ENCODE data around the gene DLL1. TPM values are rescaled to one million over a fixed set of nuclear protein-coding genes. Genes with fewer than 3 reads are reported as not detected.
"Not testable (repeated sequence)": the region's sequence is repeated elsewhere in the genome, so short reads cannot be mapped to it uniquely, and the experiment has no call there.

Gene DLL1, protein sequence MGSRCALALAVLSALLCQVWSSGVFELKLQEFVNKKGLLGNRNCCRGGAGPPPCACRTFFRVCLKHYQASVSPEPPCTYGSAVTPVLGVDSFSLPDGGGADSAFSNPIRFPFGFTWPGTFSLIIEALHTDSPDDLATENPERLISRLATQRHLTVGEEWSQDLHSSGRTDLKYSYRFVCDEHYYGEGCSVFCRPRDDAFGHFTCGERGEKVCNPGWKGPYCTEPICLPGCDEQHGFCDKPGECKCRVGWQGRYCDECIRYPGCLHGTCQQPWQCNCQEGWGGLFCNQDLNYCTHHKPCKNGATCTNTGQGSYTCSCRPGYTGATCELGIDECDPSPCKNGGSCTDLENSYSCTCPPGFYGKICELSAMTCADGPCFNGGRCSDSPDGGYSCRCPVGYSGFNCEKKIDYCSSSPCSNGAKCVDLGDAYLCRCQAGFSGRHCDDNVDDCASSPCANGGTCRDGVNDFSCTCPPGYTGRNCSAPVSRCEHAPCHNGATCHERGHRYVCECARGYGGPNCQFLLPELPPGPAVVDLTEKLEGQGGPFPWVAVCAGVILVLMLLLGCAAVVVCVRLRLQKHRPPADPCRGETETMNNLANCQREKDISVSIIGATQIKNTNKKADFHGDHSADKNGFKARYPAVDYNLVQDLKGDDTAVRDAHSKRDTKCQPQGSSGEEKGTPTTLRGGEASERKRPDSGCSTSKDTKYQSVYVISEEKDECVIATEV
- 10 to 100 TPM in 2 of 4 donors, 1 to 10 TPM in 2; 9.2 to 13.7 (median 10.2) TPM for polyA plus RNA-seq (ENCODE audit: insufficient read length in 4 of 4)

DNA sequence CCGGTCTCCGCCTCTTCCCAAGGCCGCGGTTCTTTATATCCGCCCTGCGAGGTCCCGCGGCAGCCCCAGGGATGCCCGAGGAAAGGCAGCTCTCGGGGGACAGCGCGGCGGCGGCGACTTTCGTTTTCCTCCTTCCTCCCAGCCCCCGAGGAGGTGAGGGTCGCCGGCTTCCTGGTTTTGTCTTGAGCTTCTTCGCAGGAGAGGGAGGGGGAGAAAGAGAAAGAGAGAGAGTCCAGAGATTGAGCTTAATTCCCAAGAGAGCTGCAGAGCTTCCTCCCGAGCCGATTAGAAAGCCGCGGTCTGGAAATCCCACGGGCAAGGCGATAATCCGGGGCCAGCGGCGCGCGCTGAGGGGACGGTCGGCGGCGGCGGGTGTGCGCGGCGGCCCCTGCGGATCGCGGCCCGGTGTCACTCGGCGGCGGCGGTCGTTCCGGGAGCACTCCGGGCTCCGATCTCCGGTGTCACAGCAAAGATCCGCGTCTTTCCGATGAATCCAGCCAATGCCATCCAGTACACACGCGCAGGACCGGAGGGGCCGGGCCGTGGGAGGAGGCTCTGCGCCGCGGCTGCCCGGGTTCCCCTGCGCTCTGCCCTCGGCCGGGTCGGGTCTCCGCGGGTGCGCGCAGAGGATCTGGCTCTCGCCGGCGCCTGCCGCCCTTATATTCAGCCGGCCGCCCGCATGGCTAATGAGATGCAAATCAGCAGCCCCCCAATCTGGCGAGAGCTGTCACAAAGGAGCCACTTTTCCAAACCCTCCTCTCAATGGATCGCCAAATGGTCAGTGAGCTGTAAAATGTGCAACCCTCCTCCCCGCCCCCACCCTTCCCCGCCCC, at the start of gene DLL1:
TSS of gene DLL1 (minus strand) at position 783 of the 833 bp plus-strand sequence. CDS start 939 bp downstream, outside the sequence.
- DNase-seq (ENCODE audit: low read depth in 4 of 4, low spot score in 3 of 4) = no peak

DNA sequence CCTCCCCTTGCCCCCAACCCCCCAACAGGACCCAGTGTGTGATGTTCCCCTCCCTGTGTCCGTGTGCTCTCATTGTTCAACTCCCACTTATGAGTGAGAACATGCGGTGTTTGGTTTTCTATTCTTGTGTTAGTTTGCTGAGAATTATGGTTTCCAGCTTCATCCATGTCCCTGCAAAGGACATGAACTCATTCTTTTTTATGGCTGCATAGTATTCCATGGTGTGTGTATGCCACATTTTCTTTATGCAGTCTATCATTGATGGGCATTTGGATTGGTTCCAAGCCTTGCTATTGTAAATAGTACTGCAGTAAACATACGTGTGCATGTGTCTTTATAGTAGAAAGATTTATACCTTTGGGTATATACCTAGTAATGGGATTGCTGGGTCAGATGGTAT, 44.3 kb upstream of the DLL1 start:
- not testable (repeated sequence) for DNase-seq (ENCODE audit: low read depth in 4 of 4, low spot score in 3 of 4)

DNA sequence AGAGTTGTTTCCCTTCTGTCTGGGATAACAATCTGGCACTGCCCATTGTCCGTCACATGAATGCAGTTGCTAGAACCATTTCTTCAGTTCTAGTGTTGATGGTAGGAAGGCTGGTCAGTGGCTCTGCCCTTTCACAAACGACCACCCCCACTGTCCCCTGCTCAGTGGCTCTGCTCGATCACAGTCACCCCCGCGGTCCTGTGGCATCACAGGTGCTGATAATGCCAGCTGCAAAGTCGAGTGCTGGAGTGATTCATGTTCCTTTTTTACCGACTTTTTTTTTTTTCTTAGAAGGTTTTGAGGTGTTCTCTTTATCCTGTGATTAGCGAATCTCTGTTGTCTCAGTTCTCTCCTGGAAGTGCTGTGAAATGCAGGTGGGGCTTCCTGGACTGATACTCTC, 38.4 kb upstream of the DLL1 start:
- DNase-seq (ENCODE audit: low read depth in 4 of 4, low spot score in 3 of 4) = no peak

DNA sequence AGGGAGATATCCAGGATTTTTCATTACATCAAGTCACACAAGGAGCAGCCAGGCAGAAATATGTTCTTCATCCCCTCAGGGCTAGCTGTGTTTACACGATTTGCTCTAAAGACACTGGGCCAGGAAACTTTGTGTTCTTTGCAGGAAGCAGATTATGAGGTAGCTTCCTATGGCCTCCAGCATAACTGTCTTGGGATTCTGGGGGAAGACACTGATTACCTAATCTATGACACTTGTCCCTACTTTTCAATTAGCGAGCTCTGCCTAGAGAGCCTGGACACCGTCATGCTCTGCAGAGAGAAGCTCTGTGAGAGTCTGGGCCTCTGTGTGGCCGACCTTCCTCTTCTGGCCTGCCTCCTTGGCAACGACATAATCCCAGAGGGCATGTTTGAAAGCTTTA, 26.8 kb upstream of the DLL1 start:
- DNase-seq (ENCODE audit: low read depth in 4 of 4, low spot score in 3 of 4) = no peak

DNA sequence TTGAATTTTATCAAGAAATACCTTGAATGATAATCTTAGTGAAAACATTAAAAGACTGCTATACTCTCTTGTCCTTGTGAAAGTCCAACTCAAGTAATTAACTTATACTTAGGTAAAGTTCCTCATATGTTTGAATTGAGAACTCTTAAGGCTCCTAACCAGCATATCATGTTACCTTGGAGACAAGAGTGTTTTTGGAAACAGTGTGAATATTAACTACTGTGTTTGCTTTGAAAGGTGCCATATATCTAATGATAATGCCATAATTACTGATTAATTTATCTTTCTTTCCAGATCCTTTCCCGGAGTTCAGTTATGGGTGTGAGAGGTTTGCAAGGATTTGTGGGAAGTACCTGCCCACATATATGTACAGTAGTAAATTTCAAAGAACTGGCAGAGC, 26.2 kb upstream of the DLL1 start:
- no peak for DNase-seq (ENCODE audit: low read depth in 4 of 4, low spot score in 3 of 4)

DNA sequence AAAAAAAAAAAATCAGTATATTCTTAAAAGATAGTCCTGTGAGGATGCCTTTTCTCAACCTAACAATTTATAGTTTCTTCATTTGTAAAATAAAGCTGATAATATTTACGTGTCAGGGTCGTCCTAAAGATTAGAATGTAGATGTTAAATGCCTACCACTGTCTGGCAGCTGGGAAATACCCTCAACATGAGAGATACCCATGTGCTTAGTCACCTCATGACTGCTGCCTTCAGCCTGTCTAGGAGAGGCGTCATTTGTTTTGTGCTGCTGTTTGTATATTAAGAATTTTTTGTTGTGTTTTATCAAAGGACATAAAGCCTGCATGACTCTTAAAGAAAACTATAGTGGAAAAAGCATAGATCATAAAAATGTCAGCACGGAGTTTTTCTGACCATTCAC, 25.2 kb upstream of the DLL1 start:
- DNase-seq (ENCODE audit: low read depth in 4 of 4, low spot score in 3 of 4) = no peak

DNA sequence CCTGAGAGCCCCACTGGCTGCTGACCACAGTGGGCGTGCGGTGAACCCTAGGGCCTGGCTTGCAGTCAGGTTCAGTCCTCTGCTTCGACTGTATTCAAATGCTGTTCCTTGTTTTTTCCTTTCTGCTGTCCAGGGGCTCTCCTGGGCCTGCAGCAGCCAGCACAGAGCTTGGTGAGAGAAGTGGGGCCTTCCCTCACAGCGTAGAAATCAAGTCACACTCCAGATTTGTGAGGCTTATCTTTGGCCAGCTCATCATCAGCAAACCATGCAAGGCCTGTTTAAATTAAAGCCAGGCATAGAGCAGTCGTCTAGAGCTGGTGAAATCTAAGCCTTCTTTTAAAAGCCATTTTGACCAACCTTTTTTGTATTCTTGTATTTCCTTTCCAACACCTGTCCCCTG, 24.1 kb upstream of the DLL1 start:
- DNase-seq (ENCODE audit: low read depth in 4 of 4, low spot score in 3 of 4) = no peak

DNA sequence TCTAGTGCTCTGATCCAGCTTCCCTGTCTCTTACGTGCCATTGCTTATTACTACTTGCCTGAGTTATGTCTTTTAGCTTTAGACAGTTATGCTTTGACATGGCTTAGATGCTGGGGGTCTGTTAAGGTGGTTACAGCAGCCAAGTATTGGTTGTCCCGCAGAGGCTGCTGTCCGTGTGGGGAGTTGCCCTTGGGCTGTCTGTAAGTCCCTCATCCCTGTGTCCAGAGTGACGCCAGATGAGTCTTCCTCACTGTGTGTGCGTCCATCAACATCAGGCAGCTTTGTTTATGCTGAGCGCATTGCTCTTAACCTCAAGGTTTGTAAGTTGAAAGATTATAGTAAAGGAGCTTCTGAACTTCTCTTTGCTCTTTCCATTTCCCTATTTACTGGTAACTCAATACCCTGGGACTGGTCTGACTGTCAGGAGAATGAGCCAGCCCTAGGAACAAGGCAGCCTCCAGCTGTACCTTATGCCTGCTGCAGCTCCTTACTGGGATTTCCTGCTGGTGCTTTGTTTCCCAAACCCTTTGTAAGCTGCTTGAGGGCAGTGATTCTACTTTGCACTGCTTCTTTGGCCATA, 22.9 kb upstream of the DLL1 start:
- no peak for DNase-seq (ENCODE audit: low read depth in 4 of 4, low spot score in 3 of 4)

DNA sequence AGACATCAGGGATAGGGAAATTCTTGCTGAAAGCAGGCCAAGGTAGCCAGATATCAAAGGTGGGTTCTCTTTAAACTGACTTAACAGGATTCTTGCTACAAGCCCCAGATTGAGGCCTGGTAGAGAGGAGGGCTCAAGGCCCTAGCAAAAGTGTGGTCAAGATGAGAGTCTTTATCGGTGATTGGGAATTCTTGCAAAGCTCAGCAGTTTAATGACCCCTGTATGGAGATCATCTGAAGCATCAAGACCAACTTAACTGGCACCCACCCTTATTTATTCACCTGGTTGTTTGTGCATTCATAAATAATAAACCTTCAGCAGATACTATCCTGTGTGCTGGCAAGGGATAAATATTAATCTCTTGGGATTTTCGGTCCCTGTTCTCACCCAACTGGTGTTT, 22.0 kb upstream of the DLL1 start:
- DNase-seq (ENCODE audit: low read depth in 4 of 4, low spot score in 3 of 4) = no peak

DNA sequence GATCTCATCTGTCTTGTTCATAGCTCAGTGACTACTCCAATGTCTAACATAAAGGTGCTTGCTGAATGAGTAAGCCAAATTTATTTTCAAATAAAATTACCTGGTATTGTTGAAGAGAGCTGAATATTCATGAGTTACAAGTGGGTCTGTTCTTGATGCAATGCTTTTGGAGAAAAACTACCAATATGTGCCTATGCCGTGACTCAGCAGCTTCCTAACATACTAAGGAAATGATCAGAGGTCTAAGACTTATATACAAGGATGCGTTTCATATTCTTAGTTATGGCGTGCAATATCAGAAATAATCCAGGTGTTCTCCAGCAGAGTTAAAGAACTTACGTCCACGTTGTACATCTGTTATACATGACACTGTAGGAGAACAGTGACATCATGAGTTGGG, 20.8 kb upstream of the DLL1 start:
- DNase-seq (ENCODE audit: low read depth in 4 of 4, low spot score in 3 of 4) = no peak

DNA sequence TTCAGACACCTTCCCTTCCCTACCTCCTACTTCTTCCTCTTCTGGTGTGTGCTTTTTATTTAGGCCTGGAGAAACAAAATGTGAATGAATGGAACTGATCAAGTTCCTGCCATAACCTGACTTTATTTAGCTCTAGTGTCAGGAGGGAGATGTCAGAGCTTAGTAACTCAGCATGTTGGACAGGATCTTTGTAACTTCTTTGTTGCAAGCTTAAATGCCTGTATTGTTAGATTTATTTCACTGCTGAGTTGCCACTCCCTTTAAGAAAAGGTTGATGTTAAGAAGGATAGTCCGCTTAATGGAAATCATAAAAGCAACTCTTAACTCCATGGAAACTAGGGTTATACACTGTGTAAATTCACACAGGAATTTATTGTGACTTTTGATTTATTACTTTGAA, 17.9 kb upstream of the DLL1 start:
- no peak for DNase-seq (ENCODE audit: low read depth in 4 of 4, low spot score in 3 of 4)

DNA sequence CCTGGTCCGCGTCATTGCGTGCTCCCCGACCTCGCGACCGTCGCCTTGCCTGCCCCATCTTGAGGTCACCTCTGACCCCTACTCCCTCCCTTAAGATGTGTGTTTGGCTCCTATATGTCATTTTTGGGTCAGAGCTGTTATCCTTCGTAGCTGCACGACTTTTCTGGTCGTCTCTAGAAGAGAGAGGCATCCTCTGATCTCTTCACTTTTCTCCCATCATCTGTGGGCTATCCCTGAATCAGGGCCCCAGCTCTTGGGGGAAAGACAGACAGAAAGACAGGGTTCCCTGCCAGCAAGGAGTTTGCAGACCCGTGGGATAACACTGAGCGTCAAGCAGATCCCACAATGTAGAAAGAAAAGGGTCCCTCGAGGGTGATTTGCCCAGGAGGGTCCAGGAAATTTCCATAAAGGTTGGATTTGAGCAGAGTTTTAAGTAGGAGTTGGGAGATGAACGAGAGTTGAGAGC, 16.2 kb upstream of the DLL1 start:
- DNase-seq (ENCODE audit: low read depth in 4 of 4, low spot score in 3 of 4) = no peak

DNA sequence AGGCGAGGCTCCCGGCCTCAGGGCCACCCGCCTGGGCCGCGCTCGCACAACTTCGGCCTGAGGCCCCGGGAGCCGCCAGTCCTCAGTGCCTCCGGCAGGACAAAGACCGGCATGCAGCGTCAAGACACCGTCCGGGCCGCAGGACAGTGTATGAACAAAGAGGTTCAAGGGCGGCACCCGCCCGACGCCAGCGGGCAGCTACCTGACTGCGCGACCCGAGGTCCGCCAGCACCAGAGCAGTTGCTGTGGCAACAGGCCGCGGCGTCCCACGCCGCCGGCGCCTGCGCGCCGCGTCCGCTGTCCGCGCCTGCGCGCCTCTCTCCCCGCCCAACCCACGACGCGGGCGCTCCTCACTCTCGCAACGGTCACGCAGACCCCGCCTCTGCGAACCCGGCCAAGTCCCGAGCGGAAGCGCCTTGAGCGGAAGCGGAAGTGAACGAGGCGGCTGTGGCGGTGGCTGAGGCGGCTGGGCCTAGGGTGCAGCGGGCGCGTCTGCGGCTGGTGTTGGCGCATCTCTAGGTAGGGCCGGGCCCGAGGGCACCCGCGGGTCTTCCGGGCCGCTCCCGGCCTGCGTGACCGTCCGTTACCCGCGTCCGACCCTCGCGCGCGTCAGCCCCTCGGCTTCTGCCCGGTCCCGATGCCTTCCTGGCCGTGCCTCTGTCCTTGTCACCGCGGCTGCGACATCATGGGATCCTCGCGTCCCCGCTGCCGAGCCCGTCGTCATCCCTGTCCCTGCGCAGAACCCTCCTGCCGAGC, 15.6 kb upstream of the DLL1 start, which contains the start of gene FAM120B:
TSS of gene FAM120B (plus strand) at position 435 of the 756 bp plus-strand sequence. CDS start 10,633 bp downstream, outside the sequence.
- DNase-seq (ENCODE audit: low read depth in 4 of 4, low spot score in 3 of 4) = peak; percentile 90 to 93 (median 92)

DNA sequence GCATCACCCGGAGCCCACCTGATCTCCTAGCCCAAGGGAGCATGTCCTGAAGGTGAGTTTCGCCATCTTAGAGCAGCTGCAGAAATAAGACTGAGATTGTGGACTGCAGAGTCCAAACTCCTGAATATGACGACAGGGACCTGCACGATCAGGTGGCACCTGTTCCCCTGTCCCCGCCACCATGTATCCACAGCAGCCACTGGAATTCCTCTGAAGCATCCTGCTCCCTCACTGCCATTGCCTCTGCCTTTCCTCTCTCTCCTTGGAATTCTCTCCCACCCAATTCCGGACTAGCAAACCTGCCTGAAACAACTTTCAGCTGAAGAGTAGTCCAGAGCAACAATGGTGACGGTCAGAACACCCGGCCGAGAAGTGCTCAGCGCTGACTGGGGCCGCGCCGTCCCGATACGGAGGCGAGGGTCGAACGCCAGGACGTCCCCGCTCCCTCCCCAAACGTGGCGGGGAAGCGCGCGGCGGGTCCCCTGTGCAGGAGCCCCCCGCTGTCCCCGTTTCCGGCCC, 15.0 kb upstream of the DLL1 start:
- DNase-seq (ENCODE audit: low read depth in 4 of 4, low spot score in 3 of 4) = no peak

DNA sequence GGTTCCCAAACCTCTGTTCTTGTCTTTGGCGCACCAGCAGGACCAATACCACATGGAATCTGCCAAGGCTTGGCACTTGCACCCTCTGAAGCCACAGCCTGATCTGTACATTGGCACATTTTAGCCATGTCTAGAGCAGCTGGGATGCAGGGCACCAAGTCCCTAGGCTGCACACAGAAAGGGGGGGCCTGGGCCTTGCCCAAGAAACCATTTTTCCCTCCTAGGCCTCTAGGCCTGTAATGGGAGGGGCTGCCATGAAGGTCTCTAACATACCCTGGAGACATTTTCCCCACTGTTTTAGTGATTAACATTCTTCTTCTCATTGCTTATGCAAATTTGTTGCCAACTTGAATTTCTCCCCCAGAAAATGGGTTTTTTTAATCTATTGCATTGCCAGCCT, 10.3 kb upstream of the DLL1 start:
- no peak for DNase-seq (ENCODE audit: low read depth in 4 of 4, low spot score in 3 of 4)

DNA sequence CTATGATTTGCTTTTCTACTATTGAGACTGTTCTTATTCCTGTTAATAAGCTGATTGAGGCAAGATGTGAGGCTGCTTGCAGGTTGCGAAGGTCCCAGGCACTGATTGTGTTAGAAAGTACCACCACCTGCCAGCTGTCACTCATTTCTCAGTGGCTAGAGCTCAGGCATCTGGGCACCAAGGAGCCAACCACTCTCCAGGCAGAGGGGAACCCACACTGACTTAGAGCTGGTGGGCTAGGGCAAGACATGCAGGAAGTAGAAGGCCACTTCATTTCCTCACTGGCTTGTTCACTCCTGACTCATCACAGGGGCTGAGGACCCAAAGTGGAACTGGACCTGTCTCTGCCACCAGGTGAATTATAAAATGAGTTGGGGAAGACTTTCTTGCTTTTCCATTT, 7.8 kb upstream of the DLL1 start:
- no peak for DNase-seq (ENCODE audit: low read depth in 4 of 4, low spot score in 3 of 4)

DNA sequence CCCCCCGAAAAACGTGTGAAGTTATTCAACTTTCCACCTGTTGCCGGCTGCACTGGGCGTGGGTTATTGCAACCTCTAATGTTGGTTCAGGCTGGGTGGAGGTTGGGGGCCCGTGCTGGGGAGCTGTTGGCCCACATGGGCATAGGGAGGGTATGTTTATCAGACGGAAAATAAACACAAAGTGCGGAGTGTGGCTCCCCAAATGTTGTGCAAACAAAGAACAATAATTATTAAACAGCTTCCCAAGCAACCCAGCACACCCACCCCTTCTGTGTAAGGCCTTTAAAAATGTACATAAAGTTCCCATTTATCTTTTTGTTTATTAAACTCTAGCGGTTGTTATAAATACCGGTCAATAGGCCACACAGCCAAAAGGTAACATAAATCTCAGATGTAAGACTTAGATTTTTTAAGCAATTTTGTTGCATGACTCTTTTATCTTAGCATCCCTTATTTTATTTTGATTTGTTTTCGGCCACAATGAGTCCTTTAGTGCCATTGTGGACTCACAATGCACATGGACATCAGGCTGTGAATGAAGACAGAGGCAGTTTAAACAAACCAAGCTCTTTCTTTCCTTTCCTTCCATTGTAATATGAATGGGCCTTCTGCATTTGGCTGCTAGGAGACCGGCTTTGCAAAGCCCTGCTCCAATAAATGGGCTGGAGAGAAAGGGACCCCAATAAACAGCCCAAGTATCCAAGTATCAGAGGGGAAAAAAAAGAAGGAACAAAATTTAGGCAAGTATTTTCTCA, 6.9 kb upstream of the DLL1 start:
- no peak for DNase-seq (ENCODE audit: low read depth in 4 of 4, low spot score in 3 of 4)

DNA sequence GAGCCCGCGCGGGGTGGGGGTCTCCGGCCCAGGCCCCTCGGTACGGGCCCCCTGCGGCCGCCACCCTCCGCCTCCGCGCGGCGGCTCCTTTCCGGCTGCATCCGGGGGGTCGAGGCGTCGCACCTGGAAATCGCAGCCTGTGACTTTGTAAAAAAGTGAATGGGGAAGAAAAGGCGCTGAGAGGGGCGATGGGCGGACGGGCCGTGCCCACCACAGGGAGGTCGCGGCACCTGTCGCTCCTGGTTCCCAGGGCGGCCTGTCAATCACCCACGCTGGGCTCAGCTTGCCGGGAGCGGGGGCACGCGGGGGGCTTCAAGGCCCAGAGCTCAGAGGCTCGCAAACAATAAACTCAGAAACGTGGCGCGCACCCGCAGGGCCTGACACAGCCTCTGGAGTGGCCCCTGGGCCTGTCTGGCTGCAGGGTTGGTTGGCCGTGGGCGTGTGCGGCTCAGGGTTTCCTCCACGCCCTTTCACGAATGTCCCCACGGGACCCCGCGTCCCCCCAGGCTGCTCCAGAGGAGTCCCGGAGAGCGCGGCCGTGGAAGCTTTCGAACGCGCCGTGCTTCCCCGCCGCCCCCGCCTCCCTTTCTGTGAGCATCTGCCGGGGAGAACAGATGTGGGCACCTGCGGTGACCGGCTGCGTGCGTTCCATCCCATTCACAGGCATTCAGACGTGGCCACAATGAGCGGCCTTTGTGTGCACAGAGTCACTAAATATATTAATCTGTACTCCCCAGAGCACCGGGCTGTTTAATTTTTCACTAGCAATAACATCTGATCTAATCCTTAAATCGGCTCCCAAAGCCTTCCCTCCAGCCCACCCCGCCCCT, 6.1 kb upstream of the DLL1 start:
- DNase-seq (ENCODE audit: low read depth in 4 of 4, low spot score in 3 of 4) = no peak
